Nephron (organoid): ENCODE data around the gene CACNG7.

Source experiments
- H3K27ac Mint-ChIP-seq, 3 experiments: 2 replicates each; pipeline ENCODE4 v1.8.0; 2020; ENCODE audit warnings: mixed read lengths in 3 of 3, mild to moderate bottlenecking in 2 of 3, moderate library complexity in 1 of 3
- H3K27me3 Mint-ChIP-seq: 2 replicates; pipeline ENCODE4 v1.8.0; 2021; ENCODE audit warnings: low read depth, mild to moderate bottlenecking, moderate library complexity, mixed read lengths
- H3K36me3 Mint-ChIP-seq: 2 replicates; pipeline ENCODE4 v1.8.0; 2020; ENCODE audit warnings: low read depth, mixed read lengths
- H3K4me1 Mint-ChIP-seq: 2 replicates; pipeline ENCODE4 v1.8.0; 2020; ENCODE audit warnings: mixed read lengths
- H3K4me3 Mint-ChIP-seq, 3 experiments: 2 replicates each; pipeline ENCODE4 v1.8.0; 2020; ENCODE audit warnings: mild to moderate bottlenecking in 3 of 3, mixed read lengths in 3 of 3, moderate library complexity in 2 of 3
- H3K9me3 Mint-ChIP-seq: 2 replicates; pipeline ENCODE4 v1.8.0; 2020; ENCODE audit warnings: mixed read lengths
- CTCF ChIP-seq, 3 experiments: fragments of 200-600 bp; sonication (generic); IDR thresholded peaks; one replicate each; pipeline ENCODE4 v1.5.0; 2021; ENCODE audit warnings: antibody characterized with exemption in 3 of 3; ENCODE audit not compliant: unreplicated experiment in 3 of 3

Gene CACNG7

GRCh38 chr19:53871454-53871853 is 37.6 kb upstream of the CACNG7 start:
- peaks cover 36% of the 10 kb centered on the region for H3K36me3 Mint-ChIP-seq
- no peak for TF ChIP-seq CTCF (IDR thresholded peaks at IDR 0.05; ENCODE audit: unreplicated experiment in 3 of 3)

GRCh38 chr19:53872762-53873161 is 36.3 kb upstream of the CACNG7 start:
- Mint-ChIP-seq H3K9me3 (no peaks in the 10 kb centered on the region), H3K27me3 (no peaks in the 10 kb centered on the region), H3K4me1 (peaks cover 46% of the 10 kb centered on the region), H3K36me3 (peaks cover 44% of the 10 kb centered on the region), H3K27ac (peak overlapping the region in 1 of 3 experiments; percentile 28), H3K4me3 (peak overlapping the region; percentile 17 to 51 (median 43))
- no peak for TF ChIP-seq CTCF (IDR thresholded peaks at IDR 0.05; ENCODE audit: unreplicated experiment in 3 of 3)

More at GRCh38 chr19:53871454-53871853, 37.6 kb upstream of the CACNG7 start:
- no peaks in the 10 kb centered on the region for H3K27me3 Mint-ChIP-seq
- peaks cover 45% of the 10 kb centered on the region for H3K4me1 Mint-ChIP-seq
- H3K9me3 Mint-ChIP-seq: no peaks in the 10 kb centered on the region
- peak overlapping the region; percentile 43 to 86 (median 81) for H3K4me3 Mint-ChIP-seq
- peak overlapping the region; percentile 1 to 43 (median 41) for H3K27ac Mint-ChIP-seq

GRCh38 chr19:53873773-53874605 is 35.1 kb upstream of the CACNG7 start:
- H3K9me3 Mint-ChIP-seq: no peaks in the 10 kb centered on the region
- peaks cover 46% of the 10 kb centered on the region for H3K4me1 Mint-ChIP-seq
- no peak for TF ChIP-seq CTCF (IDR thresholded peaks at IDR 0.05; ENCODE audit: unreplicated experiment in 3 of 3)
- H3K4me3 Mint-ChIP-seq: peak overlapping the region; percentile 33 to 63 (median 48)
- no peaks in the 10 kb centered on the region for H3K27me3 Mint-ChIP-seq
- peak overlapping the region; percentile 27 to 49 (median 38) for H3K27ac Mint-ChIP-seq
- peaks cover 44% of the 10 kb centered on the region for H3K36me3 Mint-ChIP-seq

- peaks cover 44% of the 10 kb centered on the region for H3K36me3 Mint-ChIP-seq
- H3K9me3 Mint-ChIP-seq: no peaks in the 10 kb centered on the region
- H3K27ac Mint-ChIP-seq: peak overlapping the region; percentile 27 to 49 (median 38)
- TF ChIP-seq CTCF (IDR thresholded peaks at IDR 0.05; ENCODE audit: unreplicated experiment in 3 of 3): no peak
- H3K27me3 Mint-ChIP-seq: no peaks in the 10 kb centered on the region
- H3K4me1 Mint-ChIP-seq: peaks cover 46% of the 10 kb centered on the region
- peak overlapping the region; percentile 30 to 63 (median 48) for H3K4me3 Mint-ChIP-seq
Measured at GRCh38 chr19:53874606-53874990, 34.5 kb upstream of the CACNG7 start.

GRCh38 chr19:53875602-53876325 is 33.3 kb upstream of the CACNG7 start:
- no peak overlapping the region for H3K4me3 Mint-ChIP-seq

More at GRCh38 chr19:53875602-53876325, 33.3 kb upstream of the CACNG7 start:
- Mint-ChIP-seq H3K27ac (no peak overlapping the region), H3K9me3 (no peaks in the 10 kb centered on the region), H3K36me3 (peaks cover 44% of the 10 kb centered on the region), H3K4me1 (peaks cover 41% of the 10 kb centered on the region), H3K27me3 (no peaks in the 10 kb centered on the region)
- TF ChIP-seq CTCF (IDR thresholded peaks at IDR 0.05; ENCODE audit: unreplicated experiment in 3 of 3): no peak
